SK-N-SH (cell line): ENCODE results near the gene CDH12. TPM values are rescaled to one million over a fixed set of nuclear protein-coding genes. Genes with fewer than 3 reads are reported as not detected.

Experiments
- CTCF ChIA-PET: fragments of 300-600, 350-600 bp; formaldehyde crosslinking; extraction: SDS; loops from one replicate; lab custom pipeline; 2021; lab: Yijun Ruan, JAX
- POLR2A ChIA-PET: fragments of 350-600 bp; sonication (Branson Sonifier 250); formaldehyde crosslinking; extraction: SDS; loops from one replicate; lab custom pipeline; 2020; ENCODE audit warnings: antibody characterized with exemption, inconsistent platforms; lab: Yijun Ruan, JAX
- DNase-seq: peaks from one replicate; pipeline ENCODE4 v3.0.0; 2012
- H2AFZ ChIP-seq: fragments of 200-600 bp; sonication (generic); 2 replicates; pipeline ENCODE4 v1.8.1; 2016; ENCODE audit warnings: antibody characterized with exemption, mild to moderate bottlenecking, low read depth
- H3F3A ChIP-seq: fragments of 200-600 bp; sonication (generic); replicated peaks from 2 replicates; pipeline ENCODE3; 2016; ENCODE audit warnings: antibody characterized with exemption, mild to moderate bottlenecking; ENCODE audit not compliant: insufficient read depth
- H3K27ac ChIP-seq, 2 experiments: fragments of 200-500 bp in 1 of 2; fragments of 200-600 bp in 1 of 2; sonication (Bioruptor generic) in 1 of 2; sonication (generic), shearing (Covaris generic) in 1 of 2; 2 replicates each; pipeline versions ENCODE4 v1.5.1 to v1.6.1; 2014 to 2016; ENCODE audit warnings: low read depth in 2 of 2, inconsistent platforms in 1 of 2, low read length in 1 of 2, mild to moderate bottlenecking in 1 of 2, mixed read lengths in 1 of 2
- H3K27me3 ChIP-seq: fragments of 200-600 bp; sonication (generic), shearing (Covaris generic); 2 replicates; pipeline ENCODE4 v1.6.1; 2016; ENCODE audit warnings: mixed run types; ENCODE audit not compliant: insufficient read depth
- H3K36me3 ChIP-seq, 2 experiments: fragments of 200-500 bp in 1 of 2; fragments of 200-600 bp in 1 of 2; sonication (Bioruptor generic) in 1 of 2; sonication (generic) in 1 of 2; replicated peaks in 1 of 2; 2 replicates each; pipeline versions ENCODE3 to v1.5.1; 2014 to 2016; ENCODE audit warnings: low read length in 1 of 2, mild to moderate bottlenecking in 1 of 2; ENCODE audit not compliant: insufficient read depth in 2 of 2, control insufficient read depth in 1 of 2
- H3K4me1 ChIP-seq, 2 experiments: fragments of 200-500 bp in 1 of 2; fragments of 200-600 bp in 1 of 2; sonication (Bioruptor generic) in 1 of 2; sonication (generic), shearing (Covaris generic) in 1 of 2; 2 replicates each; pipeline versions ENCODE4 v1.5.1 to v1.6.1; 2014 to 2016; ENCODE audit warnings: low read depth in 1 of 2, low read length in 1 of 2, mixed run types in 1 of 2; ENCODE audit not compliant: insufficient read depth in 2 of 2, control insufficient read depth in 1 of 2
- H3K4me2 ChIP-seq: fragments of 200-600 bp; sonication (generic), shearing (Covaris generic); 2 replicates; pipeline ENCODE4 v1.6.1; 2017; ENCODE audit warnings: mixed run types
- H3K4me3 ChIP-seq, 2 experiments: fragments of 200-500 bp in 1 of 2; fragments of 200-600 bp in 1 of 2; sonication (Bioruptor generic) in 1 of 2; sonication (generic), shearing (Covaris generic) in 1 of 2; 2 replicates each; pipeline versions ENCODE4 v1.5.1 to v1.8.1; 2014 to 2016; ENCODE audit warnings: low read depth in 2 of 2, inconsistent platforms in 1 of 2, low read length in 1 of 2, mild to moderate bottlenecking in 1 of 2, mixed read lengths in 1 of 2, moderate library complexity in 1 of 2
- H3K79me2 ChIP-seq: fragments of 200-600 bp; sonication (generic); 2 replicates; pipeline ENCODE4 v1.8.1; 2017; ENCODE audit warnings: mild to moderate bottlenecking; ENCODE audit not compliant: insufficient read depth
- H3K9ac ChIP-seq: fragments of 200-600 bp; sonication (generic); 2 replicates; pipeline ENCODE4 v1.6.1; 2017; ENCODE audit warnings: mixed run types
- H3K9me2 ChIP-seq: fragments of 200-600 bp; sonication (generic); 2 replicates; pipeline ENCODE4 v1.6.1; 2017; ENCODE audit warnings: mixed run types
- H3K9me3 ChIP-seq: fragments of 200-600 bp; sonication (generic); 2 replicates; pipeline ENCODE4 v1.6.1; 2017; ENCODE audit warnings: mixed run types, mild to moderate bottlenecking, moderate library complexity
- H4K20me1 ChIP-seq: fragments of 200-600 bp; sonication (generic); 2 replicates; pipeline ENCODE4 v1.6.1; 2017; ENCODE audit warnings: mild to moderate bottlenecking, mixed run types; ENCODE audit not compliant: insufficient read depth
- CTCF ChIP-seq: fragments of 200-600 bp; sonication (generic); IDR thresholded peaks from 2 replicates; pipeline ENCODE4 v1.6.1; 2017; ENCODE audit warnings: antibody characterized with exemption, mild to moderate bottlenecking, moderate library complexity
- EZH2phosphoT487 ChIP-seq: fragments of 200-600 bp; sonication (generic); IDR thresholded peaks from 2 replicates; pipeline ENCODE4 v1.6.1; 2017; ENCODE audit warnings: low read depth, mixed run types, mild to moderate bottlenecking, antibody characterized with exemption, moderate library complexity, borderline replicate concordance
- FOSL2 ChIP-seq: IDR thresholded peaks from 2 replicates; pipeline ENCODE4 v1.4.0; 2012; ENCODE audit warnings: low read depth, mild to moderate bottlenecking, moderate library complexity, borderline replicate concordance
- FOXM1 ChIP-seq: IDR thresholded peaks from 2 replicates; pipeline ENCODE4 v1.4.0; 2012; ENCODE audit warnings: low read depth, mild to moderate bottlenecking
- GABPA ChIP-seq: IDR thresholded peaks from 2 replicates; pipeline ENCODE4 v1.4.0; 2012; ENCODE audit warnings: low read depth, mild to moderate bottlenecking
- MEF2A ChIP-seq: IDR thresholded peaks from 2 replicates; pipeline ENCODE4 v1.4.0; 2012; ENCODE audit warnings: low read depth, borderline replicate concordance
- WGBS: methylation state at CpG from one replicate; pipeline ENCODE4 v1.1.6; 2017; ENCODE audit warnings: low lambda C conversion rate; 5-methylcytosine and 5-hydroxymethylcytosine counted together
- polyA plus RNA-seq, 3 experiments: library from polyadenylated mRNA; depleted of rRNA; stranded (reverse); fragments of >200 nt; gene quantifications; 2 replicates each; pipeline ENCODE4 v1.2.3, GENCODE V29; 2012
- TF ChIP-seq, protein P1 (sequence below): fragments of 150-350 bp; IDR thresholded peaks from 2 replicates; pipeline ENCODE4 v1.6.1; 2017; ENCODE audit warnings: antibody characterized with exemption, low read length, low read depth, borderline replicate concordance

Gene CDH12
- polyA plus RNA-seq, 1 of the 3 experiments (the other 2 are of a cell fraction) = not detected

DNA sequence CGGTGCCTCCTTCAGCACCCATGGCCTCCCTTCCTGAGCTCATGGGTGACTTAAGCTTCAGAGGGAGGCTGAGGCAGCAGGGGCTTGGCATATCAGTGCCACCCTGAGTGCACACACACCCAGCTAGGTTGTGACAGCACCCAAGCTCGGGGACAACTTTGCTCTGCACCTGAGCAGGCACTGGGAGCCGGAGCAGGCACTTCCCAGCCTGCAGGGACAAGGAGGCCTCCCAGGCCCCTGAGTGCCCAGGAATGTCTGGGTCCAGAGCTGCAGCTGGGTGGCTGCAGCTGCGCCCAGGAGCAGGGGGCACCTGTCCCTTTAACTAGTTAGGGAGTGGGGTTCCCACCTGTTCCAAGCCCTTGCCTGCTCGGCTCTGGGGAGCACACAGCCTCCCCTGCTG, 48.7 kb upstream of the CDH12 start:
- H3K4me3 ChIP-seq = no peak overlapping the region
- CTCF ChIA-PET = no interaction called here
- no peaks in the 10 kb centered on the region for H3K9me2 ChIP-seq
- POLR2A ChIA-PET = no interaction called here
- H3K4me2 ChIP-seq = no peak overlapping the region
- TF ChIP-seq FOXM1 (no peak), CTCF (no peak)
- TF ChIP-seq, protein P1, sequence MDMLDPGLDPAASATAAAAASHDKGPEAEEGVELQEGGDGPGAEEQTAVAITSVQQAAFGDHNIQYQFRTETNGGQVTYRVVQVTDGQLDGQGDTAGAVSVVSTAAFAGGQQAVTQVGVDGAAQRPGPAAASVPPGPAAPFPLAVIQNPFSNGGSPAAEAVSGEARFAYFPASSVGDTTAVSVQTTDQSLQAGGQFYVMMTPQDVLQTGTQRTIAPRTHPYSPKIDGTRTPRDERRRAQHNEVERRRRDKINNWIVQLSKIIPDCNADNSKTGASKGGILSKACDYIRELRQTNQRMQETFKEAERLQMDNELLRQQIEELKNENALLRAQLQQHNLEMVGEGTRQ = no peak
- no peak overlapping the region for H2AFZ ChIP-seq
- WGBS = 0% methylated on average over 2 of the region's 5 CpGs
- H3K79me2 ChIP-seq = no peaks in the 10 kb centered on the region
- no peak overlapping the region for H3K9ac ChIP-seq
- no peaks in the 10 kb centered on the region for H3K36me3 ChIP-seq
- H4K20me1 ChIP-seq = no peaks in the 10 kb centered on the region
- no peaks in the 10 kb centered on the region for H3K9me3 ChIP-seq
- no peak for DNase-seq
- no peaks in the 10 kb centered on the region for H3K27me3 ChIP-seq
- no peak overlapping the region for H3K27ac ChIP-seq
- no peaks in the 10 kb centered on the region for H3K4me1 ChIP-seq
- no peaks in the 10 kb centered on the region for H3F3A ChIP-seq

GRCh38 chr5:22900801-22901310, 47.7 kb upstream of the CDH12 start:
- no peak overlapping the region for H3K9ac ChIP-seq
- H3K27me3 ChIP-seq = no peaks in the 10 kb centered on the region
- no peak overlapping the region for H2AFZ ChIP-seq
- TF ChIP-seq FOSL2 = no peak
- H4K20me1 ChIP-seq = no peaks in the 10 kb centered on the region
- WGBS = 17% methylated on average over 10 of the region's 17 CpGs
- no peaks in the 10 kb centered on the region for H3K9me2 ChIP-seq
- no peak overlapping the region for H3K4me3 ChIP-seq
- H3K79me2 ChIP-seq = no peaks in the 10 kb centered on the region
- H3F3A ChIP-seq = no peaks in the 10 kb centered on the region
- no peaks in the 10 kb centered on the region for H3K4me1 ChIP-seq
- no peak overlapping the region for H3K27ac ChIP-seq
- no peak for DNase-seq
- no peaks in the 10 kb centered on the region for H3K36me3 ChIP-seq
- CTCF ChIA-PET = no interaction called here
- H3K4me2 ChIP-seq = no peak overlapping the region
- POLR2A ChIA-PET = no interaction called here
- H3K9me3 ChIP-seq = no peaks in the 10 kb centered on the region

DNA sequence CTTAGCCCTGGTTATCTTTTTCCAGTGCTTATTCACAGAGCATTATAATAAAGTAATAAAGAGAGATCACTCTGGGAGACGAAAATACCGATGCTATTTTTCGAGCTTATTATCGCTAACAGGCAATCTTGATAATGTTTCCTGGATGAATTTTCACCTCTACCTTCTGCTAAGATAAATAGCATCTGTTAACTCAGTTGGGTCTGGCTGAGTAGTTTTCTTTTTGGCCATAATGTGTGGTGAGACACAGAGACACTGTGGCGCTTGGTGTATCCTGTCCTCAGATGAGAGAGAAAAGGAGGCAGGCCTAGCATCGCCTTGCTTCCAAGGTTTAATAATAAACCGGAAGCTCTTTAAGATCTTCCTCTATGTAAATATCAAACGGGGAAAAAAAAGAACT, 46.2 kb upstream of the CDH12 start:
- no peak overlapping the region for H2AFZ ChIP-seq
- ChIA-PET POLR2A (no interaction called here), CTCF (no interaction called here)
- DNase-seq = no peak
- WGBS = 18% methylated on average over 8 of the region's 8 CpGs
- no peaks in the 10 kb centered on the region for H3K4me1 ChIP-seq
- H3K4me3 ChIP-seq = no peak overlapping the region
- TF ChIP-seq MEF2A (no peak), EZH2phosphoT487 (no peak), GABPA (no peak)
- H4K20me1 ChIP-seq = no peaks in the 10 kb centered on the region
- no peak overlapping the region for H3K9ac ChIP-seq
- H3K27me3 ChIP-seq = no peaks in the 10 kb centered on the region
- H3K79me2 ChIP-seq = no peaks in the 10 kb centered on the region
- H3K4me2 ChIP-seq = no peak overlapping the region
- H3K9me3 ChIP-seq = no peaks in the 10 kb centered on the region
- H3F3A ChIP-seq = no peaks in the 10 kb centered on the region
- H3K9me2 ChIP-seq = no peaks in the 10 kb centered on the region
- no peaks in the 10 kb centered on the region for H3K36me3 ChIP-seq
- H3K27ac ChIP-seq = no peak overlapping the region
